Renal cortical epithelial cell (primary cell): ENCODE results near the gene C1QL4. TPM values are rescaled to one million over a fixed set of nuclear protein-coding genes. Genes with fewer than 3 reads are reported as not detected.

ENCODE experiments used
- total RNA-seq: library from RNA; depleted of rRNA; stranded (reverse); fragments of >200 nt; gene quantifications from 2 replicates; pipeline ENCODE4 v1.2.3, GENCODE V29; 2014

C1QL4 gene
- total RNA-seq, 1 donor from 2014 or later = 0.99 TPM

Other genes with a start within 250 kb of the C1QL4 start
- gene DHH, start 242.4 kb downstream of the C1QL4 start, total RNA-seq = 0.05 TPM in 1 of 2 replicates, not detected in the other
- 33.3 and 34.3 TPM in 2 replicates for gene LMBR1L, start 226.3 kb downstream of the C1QL4 start, total RNA-seq
- gene TUBA1B, start 205.8 kb downstream of the C1QL4 start, total RNA-seq = 420 and 2,146 TPM in 2 replicates
- gene TUBA1A, start 148.1 kb downstream of the C1QL4 start, total RNA-seq = 691 and 1,981 TPM in 2 replicates
- 212 and 831 TPM in 2 replicates for gene TUBA1C, start 72.1 kb downstream of the C1QL4 start, total RNA-seq
- gene PRPH, start 42.0 kb downstream of the C1QL4 start, total RNA-seq = not detected in 2 replicates
- 0.60 and 6.6 TPM in 2 replicates for gene TROAP, start 13.9 kb downstream of the C1QL4 start, total RNA-seq
- 3.1 and 18.8 TPM in 2 replicates for gene DNAJC22, start 9.7 kb upstream of the C1QL4 start, total RNA-seq
- 22.1 and 42.4 TPM in 2 replicates for gene SPATS2, start 30.3 kb upstream of the C1QL4 start, total RNA-seq
- 4.3 TPM in 1 of 2 replicates, not detected in the other for gene KCNH3, start 201.8 kb upstream of the C1QL4 start, total RNA-seq
- gene MCRS1, start 231.0 kb upstream of the C1QL4 start, total RNA-seq = 52.1 and 66.9 TPM in 2 replicates